PC-3 (cell line): ENCODE results near the gene RAX. TPM values are rescaled to one million over a fixed set of nuclear protein-coding genes. Genes with fewer than 3 reads are reported as not detected.

ENCODE experiments used
- ATAC-seq: fragments of 200-7000 bp; cut with Tn5 transposase; 2 replicates; pipeline ENCODE4 v1.9.1; 2020; ENCODE audit warnings: mild to moderate bottlenecking, moderate library complexity
- BruUV-seq: library from RNA; stranded (reverse); fragments of 400-500 nt; replicated peaks from 2 replicates; lab custom pipeline; 2021; lab: Mats Ljungman, UMichigan
- CTCF ChIA-PET: fragments of 300-600 bp; sonication (Branson Sonifier 250); formaldehyde crosslinking; loops from one replicate; lab custom pipeline; 2022; ENCODE audit warnings: antibody characterized with exemption; lab: Charles Lee
- POLR2A ChIA-PET: fragments of 300-600 bp; sonication (Branson Sonifier 250); formaldehyde crosslinking; loops from one replicate; lab custom pipeline; 2022; ENCODE audit warnings: antibody characterized with exemption; ENCODE audit not compliant: unreplicated experiment; lab: Charles Lee
- DNase-seq: peaks from one replicate; pipeline ENCODE4 v3.0.0-alpha.2; 2015
- H2AFZ ChIP-seq: fragments of 300-600 bp; sonication (generic); 2 replicates; pipeline ENCODE4 v1.6.0; 2016; ENCODE audit warnings: antibody characterized with exemption, low read length
- H3F3A ChIP-seq: fragments of 300-600 bp; sonication (generic); one replicate; pipeline ENCODE4 v1.6.0; 2017; ENCODE audit warnings: antibody characterized with exemption, low read length, control low read depth, mild to moderate bottlenecking; ENCODE audit not compliant: unreplicated experiment
- H3K27ac ChIP-seq: fragments of 300-600 bp; sonication (generic); 2 replicates; pipeline ENCODE4 v1.5.1; 2016; ENCODE audit warnings: mild to moderate bottlenecking, low read length
- H3K27me3 ChIP-seq: fragments of 300-600 bp; sonication (generic); 2 replicates; pipeline ENCODE4 v1.6.1; 2016; ENCODE audit warnings: low read length, mixed read lengths
- H3K36me3 ChIP-seq: fragments of 300-600 bp; sonication (generic); 2 replicates; pipeline ENCODE4 v1.6.1; 2016; ENCODE audit warnings: low read depth, mixed run types, low read length, mixed read lengths
- H3K4me1 ChIP-seq: fragments of 300-600 bp; sonication (generic); 2 replicates; pipeline ENCODE4 v1.5.1; 2016; ENCODE audit warnings: low read length; ENCODE audit not compliant: insufficient read depth
- H3K4me2 ChIP-seq: fragments of 300-600 bp; sonication (generic); 2 replicates; pipeline ENCODE4 v1.6.0; 2016; ENCODE audit warnings: low read length
- H3K4me3 ChIP-seq: fragments of 300-600 bp; sonication (generic); 2 replicates; pipeline ENCODE4 v1.5.1; 2016; ENCODE audit warnings: mild to moderate bottlenecking, low read length, mixed read lengths
- H3K79me2 ChIP-seq: fragments of 300-600 bp; sonication (generic); 2 replicates; pipeline ENCODE4 v1.6.1; 2017; ENCODE audit warnings: low read length, mixed read lengths
- H3K9ac ChIP-seq: fragments of 300-600 bp; sonication (generic); 2 replicates; pipeline ENCODE4 v1.6.0; 2016; ENCODE audit warnings: mild to moderate bottlenecking, low read length
- H3K9me2 ChIP-seq: fragments of 300-600 bp; sonication (generic); replicated peaks from 2 replicates; pipeline ENCODE4 v1.6.1; 2016; ENCODE audit warnings: mixed run types, low read length, mixed read lengths
- H3K9me3 ChIP-seq: fragments of 300-600 bp; sonication (generic); 2 replicates; pipeline ENCODE4 v1.6.1; 2016; ENCODE audit warnings: low read length, mixed read lengths
- H4K20me1 ChIP-seq: fragments of 300-600 bp; sonication (generic); 2 replicates; pipeline ENCODE4 v1.6.1; 2016; ENCODE audit warnings: low read length, mixed read lengths
- EZH2 ChIP-seq: fragments of 300-600 bp; sonication (generic); IDR thresholded peaks from one replicate; pipeline ENCODE4 v1.6.1; 2017; ENCODE audit warnings: antibody characterized with exemption, mild to moderate bottlenecking, low read length; ENCODE audit not compliant: unreplicated experiment
- EZH2phosphoT487 ChIP-seq: fragments of 300-600 bp; sonication (generic); IDR thresholded peaks from 2 replicates; pipeline ENCODE4 v1.6.1; 2018; ENCODE audit warnings: mild to moderate bottlenecking, antibody characterized with exemption, low read length, borderline replicate concordance
- intact Hi-C: fragments of 100-400 bp; cut with micrococcal nuclease; formaldehyde crosslinking; loops from 2 replicates; pipeline ENCODE4 v1.9.0; 2023
- total RNA-seq: library from RNA; depleted of rRNA; stranded (reverse); fragments of >200 nt; gene quantifications from 2 replicates; pipeline ENCODE4 v1.2.3, GENCODE V29; 2014
- TF ChIP-seq, protein P1 (sequence below): fragments of 300-600 bp; sonication (generic); conservative IDR thresholded peaks from 2 replicates; pipeline ENCODE4 v1.5.1; 2017; ENCODE audit warnings: antibody characterized with exemption, low read depth, mild to moderate bottlenecking, low read length

The RAX gene
- total RNA-seq, 1 experiment from 2014 or later = not detected

DNA sequence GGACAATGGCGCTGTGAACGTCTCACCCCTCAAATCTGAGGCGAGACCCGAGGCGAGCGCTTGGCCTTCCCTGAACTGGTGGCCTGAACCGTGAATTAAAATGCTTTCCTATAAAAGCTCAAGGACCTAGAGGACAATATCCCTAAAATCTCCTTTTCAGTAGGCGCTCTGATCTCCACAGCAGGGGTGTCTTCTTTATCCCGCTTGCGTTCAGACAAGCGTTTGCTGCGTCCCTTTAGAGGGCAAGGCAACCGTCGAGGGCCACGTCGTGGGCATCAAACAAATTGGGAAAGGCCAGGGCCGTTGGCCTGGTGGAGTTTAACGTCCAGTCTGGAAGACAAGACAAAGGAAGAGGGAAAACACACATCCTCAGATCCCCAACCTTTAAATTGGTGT, 1.3 kb upstream of the RAX start:
- no peak for ATAC-seq
- H4K20me1 ChIP-seq = no peaks in the 10 kb centered on the region
- H3K9me2 ChIP-seq = no peaks in the 10 kb centered on the region
- no TSS peak for BruUV-seq
- no peak overlapping the region for H3K9ac ChIP-seq
- H3K9me3 ChIP-seq = no peaks in the 10 kb centered on the region
- CTCF ChIA-PET = no interaction called here
- no peak for DNase-seq
- H3K36me3 ChIP-seq = no peaks in the 10 kb centered on the region
- H3K4me3 ChIP-seq = no peak overlapping the region
- no peaks in the 10 kb centered on the region for H3K79me2 ChIP-seq
- no peak overlapping the region for H3K27ac ChIP-seq
- no peak overlapping the region for H2AFZ ChIP-seq
- no peaks in the 10 kb centered on the region for H3F3A ChIP-seq
- no peak overlapping the region for H3K4me2 ChIP-seq
- H3K27me3 ChIP-seq = peaks cover 47% of the 10 kb centered on the region
- intact Hi-C loops = no loop called here
- no peaks in the 10 kb centered on the region for H3K4me1 ChIP-seq
- TF ChIP-seq, protein P1, sequence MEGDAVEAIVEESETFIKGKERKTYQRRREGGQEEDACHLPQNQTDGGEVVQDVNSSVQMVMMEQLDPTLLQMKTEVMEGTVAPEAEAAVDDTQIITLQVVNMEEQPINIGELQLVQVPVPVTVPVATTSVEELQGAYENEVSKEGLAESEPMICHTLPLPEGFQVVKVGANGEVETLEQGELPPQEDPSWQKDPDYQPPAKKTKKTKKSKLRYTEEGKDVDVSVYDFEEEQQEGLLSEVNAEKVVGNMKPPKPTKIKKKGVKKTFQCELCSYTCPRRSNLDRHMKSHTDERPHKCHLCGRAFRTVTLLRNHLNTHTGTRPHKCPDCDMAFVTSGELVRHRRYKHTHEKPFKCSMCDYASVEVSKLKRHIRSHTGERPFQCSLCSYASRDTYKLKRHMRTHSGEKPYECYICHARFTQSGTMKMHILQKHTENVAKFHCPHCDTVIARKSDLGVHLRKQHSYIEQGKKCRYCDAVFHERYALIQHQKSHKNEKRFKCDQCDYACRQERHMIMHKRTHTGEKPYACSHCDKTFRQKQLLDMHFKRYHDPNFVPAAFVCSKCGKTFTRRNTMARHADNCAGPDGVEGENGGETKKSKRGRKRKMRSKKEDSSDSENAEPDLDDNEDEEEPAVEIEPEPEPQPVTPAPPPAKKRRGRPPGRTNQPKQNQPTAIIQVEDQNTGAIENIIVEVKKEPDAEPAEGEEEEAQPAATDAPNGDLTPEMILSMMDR = no peak
- TF ChIP-seq EZH2 = no peak
- POLR2A ChIA-PET = interaction anchor here (0.7 kb wide), 2 partner anchors 14 to 652 kb away, joined by 4 to 8 read pairs; no protein-coding TSS in a partner anchor

DNA sequence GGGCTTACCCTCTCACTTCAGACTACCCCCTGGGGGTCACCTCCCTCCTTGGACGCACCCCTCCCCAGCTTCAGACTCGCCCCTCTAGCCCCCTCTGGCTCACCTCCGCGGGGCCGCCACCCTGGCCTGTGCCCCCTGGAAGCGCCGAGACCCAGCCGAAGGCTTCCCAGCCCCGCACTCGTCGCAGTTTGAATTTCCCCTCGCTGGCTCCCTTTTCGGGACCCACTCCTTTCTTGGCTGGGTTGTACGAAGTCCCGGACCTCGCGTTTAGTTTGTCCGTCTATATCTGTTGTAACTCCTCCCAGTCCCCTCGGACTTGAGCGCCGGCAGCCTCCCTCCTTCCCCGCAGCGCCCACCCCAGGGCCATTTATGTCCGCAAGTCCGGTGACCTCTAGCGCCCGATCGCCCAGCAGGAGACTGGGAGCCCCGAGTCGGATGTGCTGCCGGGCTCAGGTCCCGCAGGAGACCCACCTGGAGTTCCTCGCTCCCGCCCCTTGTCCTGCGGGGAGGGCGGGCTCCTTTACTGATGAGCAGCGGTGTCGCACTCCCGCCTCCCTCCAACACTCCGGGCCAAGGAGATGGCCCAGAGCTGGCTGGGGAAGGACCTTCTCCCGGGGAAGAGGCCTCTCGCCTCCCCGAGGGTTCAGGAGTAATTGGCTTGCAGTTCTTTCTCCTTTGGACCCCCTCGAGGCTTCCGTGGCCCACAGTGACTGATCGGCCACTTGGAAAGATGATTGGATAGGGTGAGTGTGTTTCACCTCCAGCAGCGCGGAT, 692 bp upstream of the RAX start:
- CTCF ChIA-PET = no interaction called here
- POLR2A ChIA-PET = no interaction called here
- no peaks in the 10 kb centered on the region for H4K20me1 ChIP-seq

More for the DNA sequence above, 692 bp upstream of the RAX start:
- BruUV-seq = no TSS peak
- Histone ChIP-seq H3K27me3 (peaks cover 46% of the 10 kb centered on the region), H3K4me1 (no peaks in the 10 kb centered on the region), H3K36me3 (no peaks in the 10 kb centered on the region), H3K27ac (no peak overlapping the region), H3K9ac (no peak overlapping the region), H3K4me2 (no peak overlapping the region), H3K9me3 (no peaks in the 10 kb centered on the region), H3K4me3 (no peak overlapping the region), H3F3A (no peaks in the 10 kb centered on the region), H3K79me2 (no peaks in the 10 kb centered on the region), H2AFZ (no peak overlapping the region), H3K9me2 (no peaks in the 10 kb centered on the region)
- DNase-seq (no peak), ATAC-seq (no peak)
- no peak for TF ChIP-seq EZH2phosphoT487
- TF ChIP-seq, protein P1 = no peak
- TF ChIP-seq EZH2 = no peak
- intact Hi-C loops = no loop called here
